K562 (cell line): Measurements from ENCODE around the gene SP6. TPM values are rescaled to one million over a fixed set of nuclear protein-coding genes. Genes with fewer than 3 reads are reported as not detected.

Source experiments
- ATAC-seq: fragments of 200-7000 bp; cut with Tn5 transposase; 3 replicates; pipeline ENCODE4 v1.9.1; 2020; ENCODE audit warnings: moderate library complexity
- BruUV-seq: library from RNA; stranded (reverse); fragments of 400-500 nt; replicated peaks from 2 replicates; lab custom pipeline; 2021; lab: Mats Ljungman, UMichigan
- CTCF ChIA-PET: fragments of 300-600 bp; formaldehyde crosslinking; extraction: SDS; loops from one replicate; lab custom pipeline; 2021; ENCODE audit warnings: low intra/inter-chr PET ratio; lab: Yijun Ruan, JAX
- POLR2A ChIA-PET: fragments of 300-600, 350-650 bp; sonication (Branson Sonifier 250); formaldehyde crosslinking; extraction: SDS; loops from one replicate; lab custom pipeline; 2021; ENCODE audit warnings: antibody characterized with exemption, inconsistent platforms; lab: Yijun Ruan, JAX
- DNase-seq, 4 experiments: peaks; one replicate each; pipeline versions ENCODE4 v3.0.0 to v3.0.0-alpha.2; 2011 to 2018; ENCODE audit warnings: low spot score in 3 of 4, mixed read lengths in 3 of 4; ENCODE audit errors: extremely low read depth in 1 of 4
- FAIRE-seq: peaks from 2 replicates; lab custom pipeline; 2011; peaks lifted over from hg19 to GRCh38; lab: Jason Lieb, UNC
- H2AFZ ChIP-seq: 2 replicates; pipeline ENCODE4 v1.6.0; 2011; ENCODE audit warnings: low read depth, low read length, control low read depth, inconsistent platforms
- H3K27ac ChIP-seq: fragments of 200-600 bp; 3 replicates; pipeline ENCODE4 v1.8.0; 2011; ENCODE audit warnings: low read depth, mild to moderate bottlenecking, control low read depth, inconsistent platforms, low read length, moderate library complexity, mixed read lengths; ENCODE audit errors: extremely low read depth
- H3K27me3 ChIP-seq, 2 experiments: fragments of 300-600 bp in 1 of 2; 2 replicates in 1 of 2; 3 replicates in 1 of 2; pipeline versions ENCODE4 v1.6.0 to v1.8.0; 2011; ENCODE audit warnings: inconsistent platforms in 2 of 2, low read length in 2 of 2, mild to moderate bottlenecking in 1 of 2, mixed read lengths in 1 of 2, moderate library complexity in 1 of 2; ENCODE audit not compliant: control insufficient read depth in 2 of 2, insufficient read depth in 2 of 2
- H3K36me3 ChIP-seq: fragments of 300-600 bp; 3 replicates; pipeline ENCODE4 v1.8.0; 2011; ENCODE audit warnings: mild to moderate bottlenecking, low read length, inconsistent platforms; ENCODE audit not compliant: control insufficient read depth, insufficient read depth
- H3K4me1 ChIP-seq, 2 experiments: fragments of 200-600 bp in 1 of 2; replicated peaks in 1 of 2; 2 replicates in 1 of 2; 3 replicates in 1 of 2; pipeline versions ENCODE4 v1.5.1 to v1.8.0; 2011; ENCODE audit warnings: inconsistent platforms in 2 of 2, low read length in 2 of 2, mild to moderate bottlenecking in 1 of 2, mixed read lengths in 1 of 2, moderate library complexity in 1 of 2; ENCODE audit not compliant: control insufficient read depth in 2 of 2, insufficient read depth in 2 of 2
- H3K4me2 ChIP-seq: 2 replicates; pipeline ENCODE4 v1.6.1; 2011; ENCODE audit warnings: low read length, control low read depth, inconsistent platforms, mixed read lengths; ENCODE audit not compliant: insufficient read depth
- H3K4me3 ChIP-seq: fragments of 200-600 bp; sonication (generic), shearing (Covaris generic); 2 replicates; pipeline ENCODE4 v1.5.1; 2016; ENCODE audit warnings: control low read depth, inconsistent platforms
- H3K79me2 ChIP-seq: fragments of 200-600 bp; 3 replicates; pipeline ENCODE4 v1.8.0; 2011; ENCODE audit warnings: low read length, inconsistent platforms; ENCODE audit not compliant: control insufficient read depth, insufficient read depth
- H3K9ac ChIP-seq, 2 experiments: 2 replicates each; pipeline versions ENCODE4 v1.6.0 to v1.6.1; 2011; ENCODE audit warnings: low read depth in 2 of 2, low read length in 2 of 2, control low read depth in 1 of 2, inconsistent platforms in 1 of 2, mild to moderate bottlenecking in 1 of 2, mixed read lengths in 1 of 2; ENCODE audit not compliant: insufficient read depth in 1 of 2
- H3K9me1 ChIP-seq: one replicate; pipeline ENCODE4 v1.6.0; 2011; ENCODE audit warnings: inconsistent platforms, mild to moderate bottlenecking, low read length, moderate library complexity; ENCODE audit not compliant: control insufficient read depth, insufficient read depth
- H3K9me3 ChIP-seq: replicated peaks from 2 replicates; pipeline ENCODE4 v1.5.1; 2011; ENCODE audit warnings: low read depth, low read length, inconsistent platforms; ENCODE audit not compliant: control insufficient read depth, insufficient read depth
- H4K20me1 ChIP-seq: replicated peaks from 2 replicates; pipeline ENCODE4 v1.6.1; 2011; ENCODE audit warnings: low read length, inconsistent platforms, mixed read lengths; ENCODE audit not compliant: control insufficient read depth, insufficient read depth
- CBFB ChIP-seq: sonication (generic); formaldehyde crosslinking; IDR thresholded peaks from 2 replicates; pipeline ENCODE4 v1.4.0; 2020; ENCODE audit warnings: mild to moderate bottlenecking, missing genetic modification reagents
- CREB1 ChIP-seq, 2 experiments: sonication (generic) in 1 of 2; formaldehyde crosslinking in 1 of 2; IDR thresholded peaks; 2 replicates each; pipeline versions ENCODE4 v1.6.1 to v1.8.0; 2012 to 2022; ENCODE audit warnings: inconsistent platforms in 1 of 2, mild to moderate bottlenecking in 1 of 2, missing genetic modification reagents in 1 of 2, moderate library complexity in 1 of 2
- EGR1 ChIP-seq: fragments of 450-650 bp; conservative IDR thresholded peaks from 2 replicates; pipeline ENCODE4 v1.6.1; 2017; ENCODE audit warnings: mild to moderate bottlenecking
- FOS ChIP-seq: IDR thresholded peaks from 3 replicates; pipeline ENCODE4 v1.6.1; 2011; ENCODE audit not compliant: insufficient read length; ENCODE audit errors: extremely low read depth
- FOXP4 ChIP-seq: sonication (generic); formaldehyde crosslinking; IDR thresholded peaks from 2 replicates; pipeline ENCODE4 v1.8.0; 2022; ENCODE audit warnings: mild to moderate bottlenecking, missing genetic modification reagents, borderline replicate concordance
- HDAC3 ChIP-seq: fragments of 450-650 bp; IDR thresholded peaks from 2 replicates; pipeline ENCODE4 v1.6.1; 2018; ENCODE audit warnings: borderline replicate concordance, mild to moderate bottlenecking, moderate library complexity; ENCODE audit not compliant: partially characterized antibody
- ILF3 ChIP-seq: fragments of 450-650 bp; IDR thresholded peaks from 2 replicates; pipeline ENCODE4 v1.6.1; 2018; ENCODE audit warnings: antibody characterized with exemption, mild to moderate bottlenecking, moderate library complexity, borderline replicate concordance
- JUN ChIP-seq, 2 experiments: sonication (generic) in 1 of 2; formaldehyde crosslinking in 1 of 2; IDR thresholded peaks; 2 replicates each; pipeline versions ENCODE4 v1.6.1 to v1.8.0; 2012 to 2022; ENCODE audit warnings: borderline replicate concordance in 2 of 2, mild to moderate bottlenecking in 2 of 2, improper control_type of control experiment in 1 of 2, low read depth in 1 of 2, low read length in 1 of 2, missing genetic modification reagents in 1 of 2
- MAZ ChIP-seq, 2 experiments: fragments of 450-650 bp in 1 of 2; sonication (generic) in 1 of 2; formaldehyde crosslinking; IDR thresholded peaks in 1 of 2; conservative IDR thresholded peaks in 1 of 2; 2 replicates each; pipeline versions ENCODE4 v1.4.0 to v1.5.0; 2020; ENCODE audit warnings: mild to moderate bottlenecking in 1 of 2, missing genetic modification reagents in 1 of 2
- NR2F6 ChIP-seq: fragments of 450-650 bp; formaldehyde crosslinking; IDR thresholded peaks from 2 replicates; pipeline ENCODE4 v1.4.0; 2020; ENCODE audit warnings: mild to moderate bottlenecking
- PTBP1 ChIP-seq: fragments of 200-400 bp; formaldehyde crosslinking; IDR thresholded peaks from 2 replicates; pipeline ENCODE4 v1.6.1; 2017; ENCODE audit warnings: low read depth, low read length
- SAFB2 ChIP-seq: fragments of 200-400 bp; formaldehyde crosslinking; IDR thresholded peaks from 2 replicates; pipeline ENCODE4 v1.6.1; 2018; ENCODE audit warnings: borderline replicate concordance, low read length, low read depth, moderate library complexity; ENCODE audit not compliant: severe bottlenecking
- SETDB1 ChIP-seq: IDR thresholded peaks from one replicate; pipeline ENCODE4 v1.6.1; 2012; ENCODE audit warnings: low read length, control low read depth, inconsistent platforms
- TEAD4 ChIP-seq, 2 experiments: sonication (generic) in 1 of 2; formaldehyde crosslinking in 1 of 2; IDR thresholded peaks; 2 replicates each; pipeline versions ENCODE4 v1.6.1 to v1.8.0; 2012 to 2022; ENCODE audit warnings: borderline replicate concordance in 1 of 2, inconsistent platforms in 1 of 2, low read length in 1 of 2, mild to moderate bottlenecking in 1 of 2, missing genetic modification reagents in 1 of 2
- YBX1 ChIP-seq: fragments of 450-650 bp; IDR thresholded peaks from 2 replicates; pipeline ENCODE4 v1.7.1; 2016; ENCODE audit warnings: mild to moderate bottlenecking
- ZKSCAN8 ChIP-seq: fragments of 200-800 bp; sonication (Bioruptor generic); IDR thresholded peaks from 2 replicates; pipeline ENCODE4 v1.6.1; 2016; ENCODE audit warnings: missing genetic modification characterization, missing compliant biosample characterization
- ZNF77 ChIP-seq: fragments of 250-450 bp; sonication (Bioruptor Pico); IDR thresholded peaks from 2 replicates; pipeline ENCODE4 v1.5.0; 2020
- WGBS: fragments of 100-300 bp; shearing (Covaris generic); methylation state at CpG from one replicate; pipeline ENCODE4 v1.1.6; 2016; ENCODE audit warnings: low coverage, mixed read lengths; ENCODE audit not compliant: insufficient coverage; ENCODE audit errors: missing lambda C conversion rate; 5-methylcytosine and 5-hydroxymethylcytosine counted together
- in situ Hi-C: fragments of 300-500 bp; cut with MboI; formaldehyde crosslinking; loops from 4 replicates; pipeline ENCODE4 v1.15.0; 2018; ENCODE audit warnings: inconsistent platforms, mixed read lengths
- intact Hi-C: fragments of 100-400 bp; cut with micrococcal nuclease; formaldehyde crosslinking; loops from 2 replicates; pipeline ENCODE4 v1.14.2; 2022
- polyA plus RNA-seq, 8 experiments: library from polyadenylated mRNA; depleted of rRNA in 4 of 8; stranded (reverse) in 5 of 8; unstranded in 3 of 8; fragments of >200 nt; fragmentation: Nextera tagmentation in 2 of 8; fragmentation: Illumina TruSeq in 1 of 8; extraction: Ambion mirVana in 2 of 8; extraction: Trizol in 1 of 8; gene quantifications; 2 replicates each; pipeline versions ENCODE4 v1.2.1 to v1.2.3, GENCODE V29; 2011 to 2014; ENCODE audit warnings: inconsistent platforms in 1 of 8, missing spikeins in 1 of 8
- total RNA-seq, 7 experiments: library from RNA; depleted of rRNA in 6 of 7; stranded (reverse); fragments of >200 nt in 6 of 7; fragmentation: Illumina TruSeq in 2 of 7; extraction: Trizol in 2 of 7; gene quantifications; 2 replicates each; pipeline versions ENCODE4 v1.2.1 to v1.2.3, GENCODE V29; 2011 to 2021; ENCODE audit warnings: low replicate concordance in 1 of 7
- TF ChIP-seq, protein P1 (sequence below): fragments of 250-450 bp; sonication (Bioruptor Pico); IDR thresholded peaks from 2 replicates; pipeline ENCODE4 v1.5.0; 2021; ENCODE audit warnings: mild to moderate bottlenecking, borderline replicate concordance

SP6 gene
- total and polyA plus RNA-seq, 9 of the 15 experiments (the other 6 are each of a cell fraction or from before 2014, with no cell fraction given), result 0.11 to 7.9 (median 2.2) TPM

- H3K9me1 ChIP-seq, result no peaks in the 10 kb centered on the region
- H3K9ac ChIP-seq, result 0 out of 4 replicates have a peak overlapping the region, but pooled peaks of 1 of the 2 experiments have one; percentile 61
- H3K4me3 ChIP-seq, result no peak overlapping the region
- no peaks in the 10 kb centered on the region; a peak in 1 of 5 replicates for H3K27me3 ChIP-seq
- no peaks in the 10 kb centered on the region for H4K20me1 ChIP-seq
- ChIA-PET CTCF (interaction anchor here (1.4 to 6.1 kb wide), 2 partner anchors 10 to 45 kb away, joined by 3 to 171 read pairs; partner anchors contain the start of gene SCRN2), POLR2A (interaction anchor here (0.6 to 1.0 kb wide), 3 partner anchors 9 to 32 kb away, joined by 3 to 4 read pairs (median 3); no protein-coding TSS in a partner anchor)
- WGBS, result 48% methylated on average over 6 of the region's 6 CpGs
- H3K79me2 ChIP-seq, result no peaks in the 10 kb centered on the region
- H3K9me3 ChIP-seq, result no peaks in the 10 kb centered on the region
- intact Hi-C loops (no loop called here), in situ Hi-C loops (no loop called here)
- no peak overlapping the region for H3K4me2 ChIP-seq
- H3K27ac ChIP-seq, result no peak overlapping the region
- no peaks in the 10 kb centered on the region for H3K36me3 ChIP-seq
- no peak for DNase-seq
- peak; percentile 72 for FAIRE-seq
- H3K4me1 ChIP-seq, result peaks cover 15 to 21% of the 10 kb centered on the region in 2 experiments; a peak in 4 of 5 replicates
- ATAC-seq, result no peak
- BruUV-seq, result no TSS peak
- no peak overlapping the region; the same call in 1 of the 2 replicates for H2AFZ ChIP-seq
- TF ChIP-seq PTBP1, result no peak
- TF ChIP-seq EGR1, result no peak
- no peak for TF ChIP-seq CREB1 (IDR thresholded peaks at IDR 0.05)
- TF ChIP-seq CREB1 (CRISPR knock-in tag; IDR thresholded peaks at IDR 0.05), result no peak
- no peak for TF ChIP-seq FOXP4 (CRISPR knock-in tag)
- no peak for TF ChIP-seq FOS
- TF ChIP-seq HDAC3, result no peak
- TF ChIP-seq JUN (IDR thresholded peaks at IDR 0.05; ENCODE audit: borderline replicate concordance, low read depth, low read length), result 0 out of 2 replicates have a peak, but pooled peaks have one; percentile 18
- no peak for TF ChIP-seq JUN (CRISPR knock-in tag; IDR thresholded peaks at IDR 0.05; ENCODE audit: borderline replicate concordance)
- TF ChIP-seq MAZ (CRISPR knock-in tag; conservative IDR thresholded peaks at IDR 0.05 in 1 of 2, IDR thresholded peaks at IDR 0.05 in 1 of 2), result no peak
- TF ChIP-seq SAFB2, result no peak
- TF ChIP-seq, protein P1, sequence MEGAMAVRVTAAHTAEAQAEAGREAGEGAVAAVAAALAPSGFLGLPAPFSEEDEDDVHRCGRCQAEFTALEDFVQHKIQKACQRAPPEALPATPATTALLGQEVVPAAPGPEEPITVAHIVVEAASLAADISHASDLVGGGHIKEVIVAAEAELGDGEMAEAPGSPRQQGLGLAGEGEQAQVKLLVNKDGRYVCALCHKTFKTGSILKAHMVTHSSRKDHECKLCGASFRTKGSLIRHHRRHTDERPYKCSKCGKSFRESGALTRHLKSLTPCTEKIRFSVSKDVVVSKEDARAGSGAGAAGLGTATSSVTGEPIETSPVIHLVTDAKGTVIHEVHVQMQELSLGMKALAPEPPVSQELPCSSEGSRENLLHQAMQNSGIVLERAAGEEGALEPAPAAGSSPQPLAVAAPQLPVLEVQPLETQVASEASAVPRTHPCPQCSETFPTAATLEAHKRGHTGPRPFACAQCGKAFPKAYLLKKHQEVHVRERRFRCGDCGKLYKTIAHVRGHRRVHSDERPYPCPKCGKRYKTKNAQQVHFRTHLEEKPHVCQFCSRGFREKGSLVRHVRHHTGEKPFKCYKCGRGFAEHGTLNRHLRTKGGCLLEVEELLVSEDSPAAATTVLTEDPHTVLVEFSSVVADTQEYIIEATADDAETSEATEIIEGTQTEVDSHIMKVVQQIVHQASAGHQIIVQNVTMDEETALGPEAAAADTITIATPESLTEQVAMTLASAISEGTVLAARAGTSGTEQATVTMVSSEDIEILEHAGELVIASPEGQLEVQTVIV (CRISPR knock-in tag), result no peak
- no peak for TF ChIP-seq YBX1
- TF ChIP-seq ZNF77 (CRISPR knock-in tag), result no peak
- no peak for TF ChIP-seq TEAD4 (IDR thresholded peaks at IDR 0.05; ENCODE audit: low read length)
- no peak for TF ChIP-seq TEAD4 (CRISPR knock-in tag; IDR thresholded peaks at IDR 0.05; ENCODE audit: borderline replicate concordance)
- no peak for TF ChIP-seq CBFB
- TF ChIP-seq ZKSCAN8 (CRISPR knock-in tag), result no peak
- TF ChIP-seq ILF3, result no peak
- TF ChIP-seq SETDB1, result no peak
- TF ChIP-seq NR2F6 (CRISPR knock-in tag), result no peak
Observed at GRCh38 chr17:47888293-47888692, 37.3 kb upstream of the SP6 start.
